Inferior parietal cortex (tissue), 1 donor: ENCODE measurements around the gene STX19.

Experiments
- DNase-seq: peaks from one replicate; pipeline ENCODE4 v3.0.0-alpha.2; 2016; ENCODE audit errors: extremely low spot score

STX19 gene

GRCh38 chr3:94036909-94037507 is 8.6 kb upstream of the STX19 start:
- DNase-seq, result no peak

GRCh38 chr3:94026623-94027022 is 1.8 kb downstream of the STX19 start:
- no peak for DNase-seq

GRCh38 chr3:94024385-94024784 is 4.0 kb downstream of the STX19 start:
- no peak for DNase-seq

- no peak for DNase-seq
Observed at GRCh38 chr3:94020293-94020692, 8.1 kb downstream of the STX19 start.

GRCh38 chr3:94019659-94020058 is 8.7 kb downstream of the STX19 start:
- DNase-seq, result no peak

DNA sequence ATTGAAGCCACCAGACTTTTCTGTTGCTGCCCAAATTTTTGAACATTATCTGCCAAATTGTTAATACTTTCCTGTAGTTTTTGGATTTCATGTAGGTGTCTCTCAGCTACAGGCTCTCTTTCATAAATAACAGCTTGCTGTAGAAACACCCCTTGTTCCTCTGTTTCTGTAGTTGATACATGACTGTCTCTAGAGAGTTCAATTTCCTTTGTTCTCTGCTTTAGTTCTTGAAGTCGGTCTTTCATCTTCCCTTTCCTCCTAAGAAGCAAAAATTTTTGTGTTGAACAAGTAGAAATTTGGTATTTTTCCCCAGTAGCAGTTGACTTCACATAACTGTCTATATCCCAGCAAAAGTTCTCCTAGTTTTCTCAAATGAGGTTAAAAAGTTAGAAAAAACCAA is 13.4 kb downstream of the STX19 start:
- no peak for DNase-seq

DNA sequence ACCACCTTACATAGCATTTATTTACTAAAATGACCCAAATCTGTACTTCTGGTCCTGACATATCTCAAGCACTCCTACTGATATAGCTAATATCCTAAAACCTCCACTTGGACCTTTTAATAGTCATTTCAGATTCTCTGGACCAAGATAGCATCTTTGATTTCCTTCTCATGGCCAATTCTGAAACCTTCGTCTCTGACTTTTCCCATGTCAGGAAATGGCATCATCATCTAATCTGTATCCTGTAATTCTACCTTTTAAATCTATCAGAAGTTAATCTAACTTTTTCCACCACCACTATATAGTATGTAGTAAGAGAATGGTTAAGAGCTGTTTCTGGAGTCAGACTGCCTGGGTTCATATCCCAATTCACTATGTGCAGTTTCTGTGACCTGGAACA is 16.2 kb downstream of the STX19 start:
- DNase-seq, result no peak

DNA sequence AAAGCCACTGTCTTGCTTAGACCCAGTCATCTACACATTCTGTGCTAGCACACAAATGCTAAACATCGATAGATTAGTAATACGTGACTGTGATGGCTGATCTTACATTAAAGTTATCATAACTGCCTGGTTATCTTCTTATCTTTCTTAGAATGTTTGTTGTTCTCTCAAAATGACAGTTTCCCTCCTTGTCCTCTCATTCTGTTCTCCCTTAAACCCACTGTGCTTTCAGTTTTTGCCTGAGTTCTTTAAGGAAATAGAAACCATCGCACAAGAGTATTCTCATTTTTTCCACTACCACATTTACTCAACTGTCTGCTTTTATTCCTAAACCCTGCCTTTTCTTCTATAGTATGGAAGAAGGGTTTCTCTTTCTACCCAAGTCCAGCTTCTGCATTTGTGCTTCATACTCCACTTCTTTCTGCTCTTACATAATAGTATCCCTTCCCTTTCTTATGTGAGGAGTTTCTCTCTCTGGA is 17.1 kb downstream of the STX19 start:
- no peak for DNase-seq

GRCh38 chr3:94009608-94010007 is 18.8 kb downstream of the STX19 start:
- DNase-seq, result no peak

DNA sequence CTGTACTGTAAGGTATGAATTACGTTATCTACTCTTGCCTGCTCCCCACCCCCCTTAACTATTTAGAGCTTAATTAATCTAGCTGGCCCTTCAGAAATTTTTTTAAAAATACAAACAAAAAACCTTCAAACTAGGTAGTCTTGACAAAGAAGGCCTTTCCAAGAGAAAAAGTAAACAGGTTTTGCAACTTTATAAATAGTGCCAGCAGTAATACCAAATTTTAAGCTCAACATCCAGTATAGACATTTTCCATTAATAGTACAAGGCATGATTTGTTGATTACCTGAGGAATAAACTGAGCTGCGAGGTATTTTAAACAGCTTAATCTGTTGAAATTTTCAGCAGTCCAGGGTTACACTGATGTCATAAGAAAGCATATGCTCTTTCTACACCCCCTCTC is 20.1 kb downstream of the STX19 start:
- DNase-seq, result no peak

GRCh38 chr3:94004301-94004910 is 24.0 kb downstream of the STX19 start:
- DNase-seq, result peak; percentile 76

DNA sequence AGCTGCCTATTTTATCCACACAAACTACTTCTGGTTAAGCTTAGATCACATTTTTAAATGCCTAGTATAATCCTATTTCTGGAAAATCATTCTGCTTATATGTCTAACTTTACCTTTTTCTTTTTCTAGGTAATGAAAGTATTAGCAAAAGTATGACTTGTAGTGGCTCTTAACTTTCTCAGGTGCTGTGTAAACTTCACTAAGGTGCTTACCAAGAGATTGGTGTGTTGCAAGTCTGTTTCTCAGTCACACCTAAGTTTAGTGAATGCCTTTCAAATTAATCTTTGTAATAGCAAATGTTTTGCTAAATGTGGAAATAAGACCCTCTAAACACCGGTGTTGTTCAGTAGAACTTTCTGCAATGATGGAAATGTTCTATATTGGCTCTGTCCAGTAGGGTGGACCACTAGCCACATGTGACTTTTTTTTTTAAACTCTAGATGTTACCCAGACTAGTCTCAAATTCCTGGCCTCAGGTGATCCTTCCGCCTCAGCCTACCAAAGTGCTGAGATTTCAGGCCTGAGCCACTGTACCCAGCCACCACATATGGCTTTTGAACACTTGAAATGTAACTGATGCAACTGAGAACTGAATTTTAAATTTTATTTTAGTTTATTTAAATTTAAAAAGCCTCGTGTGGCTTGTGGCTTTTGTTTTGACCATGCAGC is 26.4 kb downstream of the STX19 start:
- no peak for DNase-seq

- no peak for DNase-seq
Observed at GRCh38 chr3:94001191-94001590, 27.2 kb downstream of the STX19 start.

DNA sequence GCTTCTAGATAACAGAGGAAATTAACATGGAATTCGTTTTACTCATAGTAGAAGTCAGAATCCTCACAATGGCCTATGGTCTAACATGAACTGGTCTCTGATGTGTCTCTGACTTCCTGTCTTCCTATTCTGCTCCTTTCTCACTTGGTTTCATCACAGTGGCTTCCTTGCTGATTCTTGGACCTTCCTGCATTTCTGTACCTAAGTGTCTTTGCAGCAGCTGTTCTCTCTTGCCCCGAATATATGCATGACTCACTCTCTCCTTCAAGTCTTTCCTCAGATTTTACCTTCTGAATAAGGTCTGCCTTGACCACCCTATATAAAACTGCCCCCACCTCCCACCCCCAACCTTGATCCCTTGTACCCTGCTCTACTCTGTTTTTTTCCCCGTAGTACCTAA is 34.3 kb downstream of the STX19 start:
- no peak for DNase-seq

GRCh38 chr3:93992207-93992606 is 36.2 kb downstream of the STX19 start:
- no peak for DNase-seq

DNA sequence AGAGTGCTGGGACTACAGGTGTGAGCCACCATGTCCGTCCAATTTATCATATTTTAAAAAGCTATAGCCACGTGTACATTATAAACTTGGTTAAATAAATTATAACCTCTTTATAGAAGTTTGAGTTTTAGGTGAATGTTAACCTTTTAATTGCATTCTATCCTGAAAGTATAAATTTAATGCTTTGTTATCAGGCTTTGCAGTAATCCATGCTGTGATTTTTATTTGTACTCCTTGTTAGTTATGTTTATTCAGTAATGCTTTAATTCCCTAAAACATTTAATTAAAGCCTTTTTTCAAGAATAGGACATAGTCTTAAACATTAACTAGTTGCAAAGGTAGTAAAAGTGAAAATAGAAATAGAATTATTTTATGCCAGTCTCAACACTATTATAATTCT is 36.8 kb downstream of the STX19 start:
- DNase-seq, result no peak

- DNase-seq, result no peak
Observed at GRCh38 chr3:93989241-93989640, 39.2 kb downstream of the STX19 start.

DNA sequence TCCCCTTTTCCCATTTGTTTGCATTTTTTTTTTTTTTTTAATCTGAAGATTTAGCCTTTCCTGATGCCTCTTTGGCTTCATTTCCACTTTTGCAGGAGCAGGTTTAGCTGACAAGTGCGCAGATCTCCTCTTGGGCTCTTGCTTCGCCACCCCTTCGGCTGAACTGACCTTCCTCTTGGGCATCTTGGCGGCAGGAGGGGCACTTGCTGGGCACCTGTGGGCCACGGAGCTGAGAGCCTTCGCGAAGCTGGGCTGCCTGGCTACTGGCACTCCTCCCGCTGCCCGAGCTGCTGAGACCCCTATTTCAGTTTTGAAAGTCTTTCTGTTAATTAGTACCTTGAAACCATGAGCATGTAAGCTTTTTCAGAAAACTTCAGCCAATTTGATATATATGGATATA is 39.6 kb downstream of the STX19 start:
- no peak for DNase-seq

DNA sequence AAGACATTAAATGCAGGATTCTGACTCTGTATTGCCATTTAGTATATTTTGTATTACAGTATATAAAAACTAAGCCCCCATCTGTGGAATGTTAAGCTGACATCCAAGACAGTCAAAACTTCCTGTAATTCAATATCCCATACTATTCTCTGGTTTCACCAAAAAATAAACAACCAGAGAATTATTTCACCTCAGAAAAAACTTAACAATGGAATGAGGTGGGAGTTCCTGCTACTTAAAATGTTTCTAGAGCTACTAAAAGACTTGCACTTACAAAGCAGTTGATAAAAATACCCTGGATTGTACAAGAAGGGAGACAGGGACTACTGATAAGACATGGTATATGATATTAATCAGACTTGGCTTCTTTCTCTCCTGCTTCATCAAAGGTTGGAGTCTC is 40.1 kb downstream of the STX19 start:
- DNase-seq, result no peak

DNA sequence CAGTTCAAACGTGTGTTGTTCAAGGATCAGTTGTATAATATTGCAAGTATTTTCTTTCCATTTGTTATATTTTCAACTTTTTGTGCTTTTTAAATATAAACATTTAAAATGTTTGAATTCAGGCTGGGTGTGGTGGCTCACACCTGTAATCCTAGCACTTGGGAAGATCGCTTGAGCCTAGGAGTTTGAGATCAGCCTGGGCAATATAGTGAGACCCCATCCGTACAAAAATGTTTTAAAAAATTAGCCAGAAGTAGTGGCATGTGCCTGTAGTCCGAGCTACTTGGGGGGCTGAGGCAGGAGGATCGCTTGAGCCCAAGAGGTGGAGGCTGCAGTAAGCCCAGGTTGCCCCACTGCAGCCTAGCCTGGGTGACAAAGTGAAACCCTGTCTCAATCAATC is 43.8 kb downstream of the STX19 start:
- no peak for DNase-seq

DNA sequence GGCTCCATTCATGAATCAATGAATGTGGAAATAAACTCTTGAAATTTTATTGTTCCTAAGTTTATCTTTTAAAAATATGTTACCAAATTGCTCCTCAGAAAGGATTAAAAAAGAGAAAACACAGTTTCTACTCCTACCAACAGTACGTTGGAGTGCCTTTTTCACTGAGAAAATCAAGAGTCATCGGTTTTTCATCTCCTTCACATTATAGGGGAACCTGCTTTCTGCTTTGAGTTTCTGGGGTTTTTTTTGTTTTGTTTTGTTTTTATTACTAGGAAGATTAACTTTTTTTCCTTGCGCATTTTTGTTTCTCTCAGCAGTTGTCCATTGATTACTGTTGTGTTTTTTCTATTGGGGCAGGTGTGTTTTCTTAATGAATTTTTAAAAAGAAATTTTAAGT is 45.0 kb downstream of the STX19 start:
- no peak for DNase-seq

DNA sequence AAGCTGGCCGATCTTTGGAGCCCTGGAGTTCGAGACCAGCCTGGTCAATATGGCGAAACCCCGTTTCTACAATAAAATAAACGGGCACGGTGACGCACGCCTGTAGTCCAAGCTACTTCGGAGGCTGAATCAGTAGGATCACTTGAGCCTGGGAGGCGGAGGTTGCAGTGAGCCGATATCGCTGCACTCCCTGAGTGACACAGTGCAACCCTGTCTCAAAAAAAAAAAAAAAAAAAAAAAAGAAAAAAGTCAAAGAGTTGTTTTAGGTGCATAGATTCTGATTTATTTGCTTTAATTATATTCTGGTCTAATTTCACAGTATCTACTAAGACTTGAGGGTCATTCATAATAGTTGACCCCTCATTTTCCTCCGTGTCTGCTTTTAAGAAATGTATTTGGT is 46.7 kb downstream of the STX19 start:
- DNase-seq, result no peak
